HG03575 (cell line): Measurements from ENCODE around the gene FBXW12.
"Not testable (repeated sequence)": the region's sequence is repeated elsewhere in the genome, so short reads cannot be mapped to it uniquely, and the experiment has no call there.

Experiments used
- ATAC-seq: cut with Tn5 transposase; IDR thresholded peaks from one replicate; pipeline ENCODE4 v1.9.1; 2021; ENCODE audit not compliant: unreplicated experiment, insufficient number of reproducible peaks, low FRiP score; ENCODE audit errors: extremely low read depth

FBXW12 gene

GRCh38 chr3:48371651-48372376, at the start of gene FBXW12:
Gene FBXW12, plus strand, starts transcription at chr3:48372219. Its CDS starts 549 bp downstream, at chr3:48372768.
- no peak for ATAC-seq

- ATAC-seq: not testable (repeated sequence)
Observed at GRCh38 chr3:48331706-48332435, 40.1 kb upstream of the FBXW12 start.

GRCh38 chr3:48333346-48334245, 38.4 kb upstream of the FBXW12 start, which contains the start of gene SPINK8:
Gene SPINK8, minus strand, starts transcription at chr3:48333661. Its CDS starts 5,320 bp downstream, at chr3:48328341.
- not testable (repeated sequence) for ATAC-seq

- ATAC-seq: no peak
Observed at GRCh38 chr3:48334605-48335004, 37.4 kb upstream of the FBXW12 start.

- ATAC-seq: not testable (repeated sequence)
Observed at GRCh38 chr3:48335286-48335685, 36.7 kb upstream of the FBXW12 start.

GRCh38 chr3:48337536-48337935, 34.5 kb upstream of the FBXW12 start:
- not testable (repeated sequence) for ATAC-seq

GRCh38 chr3:48338635-48339034, 33.4 kb upstream of the FBXW12 start:
- no peak for ATAC-seq

- no peak for ATAC-seq
Observed at GRCh38 chr3:48343432-48343831, 28.6 kb upstream of the FBXW12 start.

- no peak for ATAC-seq
Observed at GRCh38 chr3:48344867-48345507, 27.0 kb upstream of the FBXW12 start.

- ATAC-seq: no peak
Observed at GRCh38 chr3:48345946-48346572, 26.0 kb upstream of the FBXW12 start.

- ATAC-seq: no peak
Observed at GRCh38 chr3:48347500-48347899, 24.5 kb upstream of the FBXW12 start.

- ATAC-seq: no peak
Observed at GRCh38 chr3:48352546-48352945, 19.5 kb upstream of the FBXW12 start.

- no peak for ATAC-seq
Observed at GRCh38 chr3:48353987-48354386, 18.0 kb upstream of the FBXW12 start.

GRCh38 chr3:48356419-48356818, 15.6 kb upstream of the FBXW12 start:
- no peak for ATAC-seq

GRCh38 chr3:48361928-48362327, 10.1 kb upstream of the FBXW12 start:
- no peak for ATAC-seq

- ATAC-seq: no peak
Observed at GRCh38 chr3:48364840-48365239, 7.2 kb upstream of the FBXW12 start.

GRCh38 chr3:48367201-48367600, 4.8 kb upstream of the FBXW12 start:
- no peak for ATAC-seq

GRCh38 chr3:48369693-48370332, 2.2 kb upstream of the FBXW12 start:
- ATAC-seq: no peak
